ENCODE measurements around the gene HBQ1.

The HBQ1 gene

DNA sequence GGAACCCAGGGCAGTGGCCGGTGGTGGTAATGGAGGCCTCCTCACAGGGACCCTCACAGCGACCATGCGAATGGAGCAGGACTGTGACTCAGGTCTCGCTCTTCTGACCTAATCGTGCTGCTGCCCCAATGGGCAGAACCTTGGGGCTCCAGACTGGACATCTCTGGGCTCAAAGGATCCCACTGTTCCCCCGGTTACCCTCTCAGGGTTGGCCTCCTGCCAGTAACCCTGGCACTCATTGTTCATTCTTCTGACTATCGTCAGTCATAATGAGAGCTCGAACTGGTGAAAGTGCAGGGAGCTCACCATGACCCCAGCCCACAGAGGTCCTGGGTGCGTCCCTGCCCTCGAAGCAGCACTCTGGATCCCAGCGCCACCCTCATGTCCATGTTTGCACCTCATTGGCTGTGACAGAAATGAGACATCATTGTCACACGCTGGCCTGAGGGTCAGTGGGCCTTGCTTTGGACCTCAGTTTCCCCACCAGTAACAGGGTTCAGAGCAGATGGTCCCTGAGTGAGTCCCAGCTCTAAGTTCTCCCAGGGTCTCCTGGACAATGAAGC, 37.8 kb upstream of the HBQ1 start:
- no peak overlapping the region for H3K4me3 ChIP-seq (ENCODE audit: low read depth, low read length)
- TF ChIP-seq, protein P1, sequence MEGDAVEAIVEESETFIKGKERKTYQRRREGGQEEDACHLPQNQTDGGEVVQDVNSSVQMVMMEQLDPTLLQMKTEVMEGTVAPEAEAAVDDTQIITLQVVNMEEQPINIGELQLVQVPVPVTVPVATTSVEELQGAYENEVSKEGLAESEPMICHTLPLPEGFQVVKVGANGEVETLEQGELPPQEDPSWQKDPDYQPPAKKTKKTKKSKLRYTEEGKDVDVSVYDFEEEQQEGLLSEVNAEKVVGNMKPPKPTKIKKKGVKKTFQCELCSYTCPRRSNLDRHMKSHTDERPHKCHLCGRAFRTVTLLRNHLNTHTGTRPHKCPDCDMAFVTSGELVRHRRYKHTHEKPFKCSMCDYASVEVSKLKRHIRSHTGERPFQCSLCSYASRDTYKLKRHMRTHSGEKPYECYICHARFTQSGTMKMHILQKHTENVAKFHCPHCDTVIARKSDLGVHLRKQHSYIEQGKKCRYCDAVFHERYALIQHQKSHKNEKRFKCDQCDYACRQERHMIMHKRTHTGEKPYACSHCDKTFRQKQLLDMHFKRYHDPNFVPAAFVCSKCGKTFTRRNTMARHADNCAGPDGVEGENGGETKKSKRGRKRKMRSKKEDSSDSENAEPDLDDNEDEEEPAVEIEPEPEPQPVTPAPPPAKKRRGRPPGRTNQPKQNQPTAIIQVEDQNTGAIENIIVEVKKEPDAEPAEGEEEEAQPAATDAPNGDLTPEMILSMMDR (IDR thresholded peaks at IDR 0.05; ENCODE audit: borderline replicate concordance, insufficient read depth, low read depth, low read length): no peak

DNA sequence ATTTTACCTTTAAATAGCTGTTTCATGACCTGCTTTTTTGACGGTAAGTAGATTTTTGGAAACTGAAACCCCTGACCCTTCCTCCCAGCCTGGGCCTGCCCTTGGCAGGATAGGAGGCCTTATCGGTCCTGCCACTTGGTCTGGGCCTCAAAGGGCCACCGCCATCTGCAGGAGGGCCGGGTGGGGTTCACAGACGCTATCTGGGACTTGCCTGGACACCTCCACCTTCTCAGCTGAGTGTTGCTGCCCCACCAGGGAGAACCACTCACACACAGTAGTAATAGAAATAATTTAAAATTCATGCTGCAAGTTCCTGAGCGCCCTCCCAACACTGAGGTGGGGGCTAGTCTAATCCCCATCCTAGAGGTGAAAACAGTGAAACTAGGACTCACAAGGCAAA, 37.2 kb upstream of the HBQ1 start:
- TF ChIP-seq, protein P1 (IDR thresholded peaks at IDR 0.05; ENCODE audit: borderline replicate concordance, insufficient read depth, low read depth, low read length): no peak

DNA sequence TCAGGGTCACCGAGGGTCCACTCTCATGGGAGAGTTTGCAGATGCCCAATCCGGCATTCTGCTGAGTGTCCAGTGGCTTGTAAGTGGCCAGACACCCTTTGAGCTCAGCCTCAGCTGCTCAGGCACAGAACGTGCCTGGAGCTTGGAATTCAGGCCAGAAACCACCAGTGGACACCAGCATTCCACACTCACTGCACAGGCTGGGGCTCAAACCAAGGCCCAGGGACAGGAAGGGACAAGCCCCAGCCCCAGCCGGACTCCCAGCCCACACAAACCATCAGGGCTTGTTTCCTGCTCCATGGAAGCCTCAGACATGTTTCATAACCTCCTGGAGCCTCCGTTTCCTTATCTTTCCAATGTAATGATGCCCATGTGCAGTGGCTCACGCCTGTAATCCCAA, 36.8 kb upstream of the HBQ1 start:
- TF ChIP-seq, protein P1 (IDR thresholded peaks at IDR 0.05; ENCODE audit: borderline replicate concordance, insufficient read depth, low read depth, low read length): no peak

More for the DNA sequence above, 37.2 kb upstream of the HBQ1 start:
- no peak overlapping the region for H3K4me3 ChIP-seq (ENCODE audit: low read depth, low read length)

DNA sequence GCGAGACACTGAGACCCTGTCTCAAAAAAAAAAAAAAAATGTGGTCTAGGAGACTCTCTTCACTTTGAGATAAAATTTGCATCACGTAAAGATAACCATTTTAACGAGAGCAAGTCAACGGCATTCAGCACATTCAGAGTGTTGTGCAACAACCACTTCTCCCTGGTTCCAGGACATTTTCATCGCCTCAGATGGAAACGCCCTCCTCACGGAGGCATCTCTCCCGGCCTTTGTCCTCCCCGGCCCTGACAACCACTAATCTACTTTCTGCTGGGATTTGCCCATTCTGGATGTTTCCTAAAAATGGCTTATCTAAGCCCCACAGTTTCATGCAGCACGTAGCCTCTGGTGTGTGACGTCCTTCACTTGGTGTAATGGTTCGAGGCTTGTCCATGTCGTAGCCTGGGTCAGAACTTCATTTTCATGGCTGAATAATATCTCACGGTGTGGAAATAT, 35.4 kb upstream of the HBQ1 start:
- no peak overlapping the region for H3K4me3 ChIP-seq (ENCODE audit: low read depth, low read length)
- TF ChIP-seq, protein P1 (IDR thresholded peaks at IDR 0.05; ENCODE audit: borderline replicate concordance, insufficient read depth, low read depth, low read length): no peak

More for the DNA sequence above, 36.8 kb upstream of the HBQ1 start:
- no peak overlapping the region for H3K4me3 ChIP-seq (ENCODE audit: low read depth, low read length)

DNA sequence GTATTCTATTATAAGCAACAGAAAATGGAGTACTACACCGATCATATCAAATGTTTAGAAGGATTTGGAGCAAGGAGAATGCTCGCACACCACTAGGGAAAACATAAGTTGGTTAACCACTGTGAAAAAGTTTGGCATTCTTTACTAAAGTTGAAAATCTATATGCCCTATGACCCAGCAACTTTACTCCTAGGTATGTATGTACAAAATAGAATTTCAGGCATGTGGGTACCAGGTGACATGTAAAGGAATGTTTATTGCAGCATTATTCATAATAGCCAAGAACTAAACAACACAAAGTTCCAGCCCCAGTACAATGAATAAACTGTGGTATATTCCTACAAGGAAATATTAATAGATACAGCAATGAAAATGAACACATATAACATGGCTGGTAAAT, 33.6 kb upstream of the HBQ1 start:
- TF ChIP-seq, protein P1 (IDR thresholded peaks at IDR 0.05; ENCODE audit: borderline replicate concordance, insufficient read depth, low read depth, low read length): no peak
- no peak overlapping the region for H3K4me3 ChIP-seq (ENCODE audit: low read depth, low read length)

DNA sequence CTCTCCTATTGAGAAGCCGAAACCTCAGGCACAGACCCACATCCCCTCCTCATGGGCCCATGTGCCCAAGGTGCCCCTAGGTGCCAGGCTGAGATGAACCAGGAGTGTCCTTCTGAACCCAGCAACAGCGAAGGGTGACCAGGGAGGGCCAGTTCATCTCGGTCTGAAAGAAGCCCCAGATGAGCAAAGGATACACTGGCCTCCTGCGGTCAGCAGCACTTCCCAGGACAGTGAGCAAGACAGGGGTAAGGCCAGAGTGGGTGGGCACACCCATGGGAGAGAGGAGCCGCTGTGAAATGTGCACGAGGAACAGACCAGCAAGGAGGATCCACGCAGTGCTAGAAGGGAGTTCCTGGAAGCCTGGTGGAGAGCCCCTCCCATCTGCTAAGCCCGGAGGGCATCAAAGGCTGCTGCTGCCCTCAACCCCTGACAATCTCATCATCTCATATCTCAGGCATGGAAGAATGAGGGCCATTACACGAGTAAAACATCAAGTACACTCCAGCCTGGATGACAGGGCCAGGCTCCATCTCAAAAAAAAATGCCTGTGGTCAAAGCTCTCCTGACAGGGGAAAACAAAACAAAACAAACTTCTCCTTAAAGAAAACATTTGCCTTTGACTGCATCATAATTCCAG, 31.1 kb upstream of the HBQ1 start:
- H3K4me3 ChIP-seq (ENCODE audit: low read depth, low read length): no peak overlapping the region
- TF ChIP-seq, protein P1 (IDR thresholded peaks at IDR 0.05; ENCODE audit: borderline replicate concordance, insufficient read depth, low read depth, low read length): no peak

Measured in GM12875 (cell line).